Fibroblast of mammary gland (primary cell): Measurements from ENCODE around the gene PTK7.
A peak's percentile ranks its signal among the peaks of the same experiment; 100 is the strongest.

Experiments used
- DNase-seq: peaks from one replicate; pipeline ENCODE4 v3.0.0-alpha.2; 2010; ENCODE audit warnings: low read depth
- H3K4me3 ChIP-seq: 2 replicates; pipeline ENCODE4 v1.5.1; 2011; ENCODE audit warnings: low read depth, mild to moderate bottlenecking, low read length, moderate library complexity; ENCODE audit not compliant: control insufficient read depth
- CTCF ChIP-seq: conservative IDR thresholded peaks from 2 replicates; pipeline ENCODE4 v1.5.1; 2011; ENCODE audit warnings: low read depth, low read length, inconsistent platforms; ENCODE audit not compliant: control insufficient read depth, insufficient read depth

The PTK7 gene

GRCh38 chr6:43174263-43175112, 98.4 kb downstream of the PTK7 start:
- no peak for TF ChIP-seq CTCF
- peak; percentile 99 for DNase-seq
- peak overlapping the region; percentile 52 for H3K4me3 ChIP-seq

- no peak overlapping the region for H3K4me3 ChIP-seq
- no peak for DNase-seq
- no peak for TF ChIP-seq CTCF
Observed at GRCh38 chr6:43175676-43176422, 99.7 kb downstream of the PTK7 start.

GRCh38 chr6:43176423-43176786, 100.3 kb downstream of the PTK7 start:
- no peak overlapping the region for H3K4me3 ChIP-seq
- DNase-seq, result no peak
- TF ChIP-seq CTCF, result no peak

GRCh38 chr6:43178150-43178549, 102.0 kb downstream of the PTK7 start:
- H3K4me3 ChIP-seq, result no peak overlapping the region
- no peak for DNase-seq
- TF ChIP-seq CTCF, result no peak

GRCh38 chr6:43178951-43179830, 103.1 kb downstream of the PTK7 start:
- no peak for TF ChIP-seq CTCF
- no peak overlapping the region for H3K4me3 ChIP-seq
- DNase-seq, result no peak

GRCh38 chr6:43180058-43180457, 103.9 kb downstream of the PTK7 start:
- no peak overlapping the region for H3K4me3 ChIP-seq
- TF ChIP-seq CTCF, result no peak
- no peak for DNase-seq
